WTC11 (cell line): ENCODE results near the gene CPNE6. TPM values are rescaled to one million over a fixed set of nuclear protein-coding genes. Genes with fewer than 3 reads are reported as not detected.

Experiments
- ATAC-seq: fragments of 200-7000 bp; cut with Tn5 transposase; 2 replicates; pipeline ENCODE4 v1.10.0; 2021; ENCODE audit warnings: mild to moderate bottlenecking, moderate library complexity
- CTCF ChIA-PET: fragments of 300-600 bp; sonication (Branson Sonifier 250); formaldehyde crosslinking; loops from one replicate; lab custom pipeline; 2021; ENCODE audit warnings: antibody characterized with exemption; lab: Charles Lee
- POLR2A ChIA-PET: fragments of 350-600 bp; sonication (Branson Sonifier 250); formaldehyde crosslinking; loops from one replicate; lab custom pipeline; 2021; ENCODE audit warnings: antibody characterized with exemption; lab: Charles Lee
- DNase-seq: peaks from one replicate; pipeline ENCODE4 v3.0.0; 2021; ENCODE audit warnings: low spot score
- H3K27ac Mint-ChIP-seq: 2 replicates; pipeline ENCODE4 v1.8.0; 2021; ENCODE audit warnings: mixed read lengths
- H3K27me3 Mint-ChIP-seq: 2 replicates; pipeline ENCODE4 v1.8.0; 2021; ENCODE audit warnings: low read depth, mild to moderate bottlenecking, moderate library complexity, mixed read lengths
- H3K36me3 Mint-ChIP-seq: 2 replicates; pipeline ENCODE4 v1.8.0; 2021; ENCODE audit warnings: mixed read lengths
- H3K4me1 Mint-ChIP-seq: 2 replicates; pipeline ENCODE4 v1.8.0; 2022; ENCODE audit warnings: mixed read lengths
- H3K4me3 Mint-ChIP-seq: 2 replicates; pipeline ENCODE4 v1.8.0; 2021; ENCODE audit warnings: mild to moderate bottlenecking, moderate library complexity, mixed read lengths
- H3K9me3 Mint-ChIP-seq: 2 replicates; pipeline ENCODE4 v1.8.0; 2021; ENCODE audit warnings: mixed read lengths
- CREB1 ChIP-seq: sonication (generic); formaldehyde crosslinking; IDR thresholded peaks from 2 replicates; pipeline ENCODE4 v1.8.0; 2023; ENCODE audit warnings: mild to moderate bottlenecking, missing genetic modification reagents
- CREM ChIP-seq: sonication (generic); formaldehyde crosslinking; IDR thresholded peaks from 2 replicates; pipeline ENCODE4 v1.8.1; 2022; ENCODE audit warnings: mild to moderate bottlenecking, missing genetic modification reagents, moderate library complexity
- FOXK1 ChIP-seq: sonication (generic); formaldehyde crosslinking; IDR thresholded peaks from 2 replicates; pipeline ENCODE4 v1.8.0; 2022; ENCODE audit warnings: mild to moderate bottlenecking, moderate library complexity, missing genetic modification reagents
- GRHL2 ChIP-seq: fragments of 250-450 bp; sonication (Bioruptor Pico); IDR thresholded peaks from 2 replicates; pipeline ENCODE4 v1.8.0; 2022; ENCODE audit warnings: mild to moderate bottlenecking, moderate library complexity; ENCODE audit not compliant: insufficient replicate concordance, severe bottlenecking
- MXD4 ChIP-seq: fragments of 250-450 bp; sonication (Bioruptor Pico); IDR thresholded peaks from 2 replicates; pipeline ENCODE4 v1.8.0; 2021; ENCODE audit warnings: mild to moderate bottlenecking, moderate library complexity, borderline replicate concordance
- MYBL2 ChIP-seq: sonication (generic); formaldehyde crosslinking; IDR thresholded peaks from 2 replicates; pipeline ENCODE4 v1.8.1; 2023; ENCODE audit warnings: mild to moderate bottlenecking, moderate library complexity, missing genetic modification reagents
- NFATC4 ChIP-seq: fragments of 250-450 bp; sonication (Bioruptor Pico); IDR thresholded peaks from 2 replicates; pipeline ENCODE4 v1.9.0; 2021; ENCODE audit warnings: mild to moderate bottlenecking
- NFYB ChIP-seq: sonication (generic); formaldehyde crosslinking; conservative IDR thresholded peaks from 2 replicates; pipeline ENCODE4 v1.8.0; 2022; ENCODE audit warnings: low read depth, missing genetic modification reagents
- NR2C2 ChIP-seq: sonication (generic); formaldehyde crosslinking; IDR thresholded peaks from 2 replicates; pipeline ENCODE4 v1.8.0; 2022; ENCODE audit warnings: mild to moderate bottlenecking, missing genetic modification reagents
- NR3C1 ChIP-seq: sonication (generic); formaldehyde crosslinking; conservative IDR thresholded peaks from 2 replicates; pipeline ENCODE4 v1.8.1; 2023; ENCODE audit warnings: low read depth, mild to moderate bottlenecking, missing genetic modification reagents
- PRRX2 ChIP-seq: fragments of 250-450 bp; sonication (Bioruptor Pico); IDR thresholded peaks from 2 replicates; pipeline ENCODE4 v1.8.0; 2021; ENCODE audit warnings: mild to moderate bottlenecking
- RORB ChIP-seq: fragments of 250-450 bp; sonication (Bioruptor Pico); IDR thresholded peaks from 2 replicates; pipeline ENCODE4 v1.9.0; 2021; ENCODE audit warnings: mild to moderate bottlenecking
- total RNA-seq: library from RNA; stranded (reverse); gene quantifications from 3 replicates; pipeline ENCODE4 v1.2.3, GENCODE V29; 2021
- TF ChIP-seq, protein P1 (sequence below): fragments of 250-450 bp; sonication (Bioruptor Pico); IDR thresholded peaks from 2 replicates; pipeline ENCODE4 v1.8.0; 2021; ENCODE audit warnings: mild to moderate bottlenecking
- TF ChIP-seq, protein P2 (sequence below): sonication (generic); formaldehyde crosslinking; IDR thresholded peaks from 2 replicates; pipeline ENCODE4 v1.8.0; 2023; ENCODE audit warnings: missing genetic modification reagents, mild to moderate bottlenecking, borderline replicate concordance
- TF ChIP-seq, protein P3 (sequence below): sonication (generic); formaldehyde crosslinking; IDR thresholded peaks from 2 replicates; pipeline ENCODE4 v1.8.1; 2022; ENCODE audit warnings: low read depth, missing genetic modification reagents, borderline replicate concordance
- TF ChIP-seq, protein P4 (sequence below): sonication (generic); formaldehyde crosslinking; IDR thresholded peaks from 2 replicates; pipeline ENCODE4 v1.8.1; 2022; ENCODE audit warnings: mild to moderate bottlenecking, missing genetic modification reagents, moderate library complexity, borderline replicate concordance
- TF ChIP-seq, protein P5 (sequence below): sonication (generic); formaldehyde crosslinking; IDR thresholded peaks from 2 replicates; pipeline ENCODE4 v1.8.0; 2022; ENCODE audit warnings: mild to moderate bottlenecking, missing genetic modification reagents
- TF ChIP-seq, protein P6 (sequence below): sonication (generic); formaldehyde crosslinking; IDR thresholded peaks from 2 replicates; pipeline ENCODE4 v1.8.1; 2023; ENCODE audit warnings: mild to moderate bottlenecking, missing genetic modification reagents
- TF ChIP-seq, protein P7 (sequence below): fragments of 250-450 bp; sonication (Bioruptor Pico); IDR thresholded peaks from 2 replicates; pipeline ENCODE4 v2.1.2; 2022; ENCODE audit warnings: mild to moderate bottlenecking, moderate library complexity
- TF ChIP-seq, protein P8 (sequence below): sonication (generic); formaldehyde crosslinking; IDR thresholded peaks from 2 replicates; pipeline ENCODE4 v1.8.1; 2023; ENCODE audit warnings: mild to moderate bottlenecking, moderate library complexity, missing genetic modification reagents

Gene CPNE6
- total RNA-seq, 1 experiment from 2014 or later: not detected

DNA sequence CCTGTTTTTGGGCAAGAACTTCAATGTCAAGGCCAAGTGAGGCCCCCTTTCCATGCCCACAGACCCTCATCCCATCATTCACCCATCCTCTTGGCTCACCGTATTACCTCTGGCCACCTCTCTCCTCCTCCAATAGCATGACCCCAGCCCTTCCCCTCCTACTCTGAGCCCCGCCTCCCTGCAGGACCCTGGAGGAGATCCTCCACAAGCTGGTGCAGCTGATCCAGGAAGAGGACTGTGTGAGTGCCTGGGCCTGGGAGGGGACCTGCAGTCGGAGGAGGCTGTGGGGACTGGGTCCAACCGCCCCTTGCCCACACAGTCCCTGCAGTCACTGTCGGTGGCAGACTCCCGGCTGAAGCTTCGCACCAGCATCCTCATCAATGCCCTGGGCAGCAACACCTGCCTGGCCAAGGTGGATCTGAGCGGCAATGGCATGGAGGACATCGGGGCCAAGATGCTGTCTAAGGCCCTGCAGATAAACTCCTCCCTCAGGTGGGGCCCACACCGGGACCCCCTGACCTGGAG lies 12.3 kb upstream of the CPNE6 start:
- ATAC-seq: peak; percentile 78
- H3K4me3 Mint-ChIP-seq: no peak overlapping the region
- H3K27me3 Mint-ChIP-seq: no peaks in the 10 kb centered on the region
- no peaks in the 10 kb centered on the region for H3K36me3 Mint-ChIP-seq
- peaks cover 6% of the 10 kb centered on the region for H3K4me1 Mint-ChIP-seq
- POLR2A ChIA-PET: interaction anchor here (0.8 to 3.6 kb wide), 8 partner anchors 31 to 531 kb away, joined by 3 to 38 read pairs (median 5); partner anchors contain the start of genes DCAF11, NRL, PCK2 and RNF31
- CTCF ChIA-PET: interaction anchor here (0.7 to 4.9 kb wide), 42 partner anchors 9 to 539 kb away, joined by 3 to 320 read pairs (median 5); partner anchors contain the start of genes CHMP4A, CPNE6, DCAF11 and DHRS1
- no peak overlapping the region for H3K27ac Mint-ChIP-seq
- H3K9me3 Mint-ChIP-seq: no peaks in the 10 kb centered on the region
- DNase-seq: peak; percentile 39
- TF ChIP-seq GRHL2 (CRISPR knock-in tag) (no peak), NR2C2 (no peak), NR3C1 (CRISPR knock-in tag) (no peak), RORB (CRISPR knock-in tag) (no peak), MXD4 (CRISPR knock-in tag) (no peak), NFYB (CRISPR knock-in tag) (no peak), FOXK1 (CRISPR knock-in tag) (no peak), CREM (CRISPR knock-in tag) (no peak), MYBL2 (CRISPR knock-in tag) (no peak), CREB1 (CRISPR knock-in tag) (no peak), NFATC4 (CRISPR knock-in tag) (no peak), PRRX2 (CRISPR knock-in tag) (no peak)
- TF ChIP-seq, protein P1, sequence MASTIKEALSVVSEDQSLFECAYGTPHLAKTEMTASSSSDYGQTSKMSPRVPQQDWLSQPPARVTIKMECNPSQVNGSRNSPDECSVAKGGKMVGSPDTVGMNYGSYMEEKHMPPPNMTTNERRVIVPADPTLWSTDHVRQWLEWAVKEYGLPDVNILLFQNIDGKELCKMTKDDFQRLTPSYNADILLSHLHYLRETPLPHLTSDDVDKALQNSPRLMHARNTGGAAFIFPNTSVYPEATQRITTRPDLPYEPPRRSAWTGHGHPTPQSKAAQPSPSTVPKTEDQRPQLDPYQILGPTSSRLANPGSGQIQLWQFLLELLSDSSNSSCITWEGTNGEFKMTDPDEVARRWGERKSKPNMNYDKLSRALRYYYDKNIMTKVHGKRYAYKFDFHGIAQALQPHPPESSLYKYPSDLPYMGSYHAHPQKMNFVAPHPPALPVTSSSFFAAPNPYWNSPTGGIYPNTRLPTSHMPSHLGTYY (CRISPR knock-in tag): no peak
- TF ChIP-seq, protein P2, sequence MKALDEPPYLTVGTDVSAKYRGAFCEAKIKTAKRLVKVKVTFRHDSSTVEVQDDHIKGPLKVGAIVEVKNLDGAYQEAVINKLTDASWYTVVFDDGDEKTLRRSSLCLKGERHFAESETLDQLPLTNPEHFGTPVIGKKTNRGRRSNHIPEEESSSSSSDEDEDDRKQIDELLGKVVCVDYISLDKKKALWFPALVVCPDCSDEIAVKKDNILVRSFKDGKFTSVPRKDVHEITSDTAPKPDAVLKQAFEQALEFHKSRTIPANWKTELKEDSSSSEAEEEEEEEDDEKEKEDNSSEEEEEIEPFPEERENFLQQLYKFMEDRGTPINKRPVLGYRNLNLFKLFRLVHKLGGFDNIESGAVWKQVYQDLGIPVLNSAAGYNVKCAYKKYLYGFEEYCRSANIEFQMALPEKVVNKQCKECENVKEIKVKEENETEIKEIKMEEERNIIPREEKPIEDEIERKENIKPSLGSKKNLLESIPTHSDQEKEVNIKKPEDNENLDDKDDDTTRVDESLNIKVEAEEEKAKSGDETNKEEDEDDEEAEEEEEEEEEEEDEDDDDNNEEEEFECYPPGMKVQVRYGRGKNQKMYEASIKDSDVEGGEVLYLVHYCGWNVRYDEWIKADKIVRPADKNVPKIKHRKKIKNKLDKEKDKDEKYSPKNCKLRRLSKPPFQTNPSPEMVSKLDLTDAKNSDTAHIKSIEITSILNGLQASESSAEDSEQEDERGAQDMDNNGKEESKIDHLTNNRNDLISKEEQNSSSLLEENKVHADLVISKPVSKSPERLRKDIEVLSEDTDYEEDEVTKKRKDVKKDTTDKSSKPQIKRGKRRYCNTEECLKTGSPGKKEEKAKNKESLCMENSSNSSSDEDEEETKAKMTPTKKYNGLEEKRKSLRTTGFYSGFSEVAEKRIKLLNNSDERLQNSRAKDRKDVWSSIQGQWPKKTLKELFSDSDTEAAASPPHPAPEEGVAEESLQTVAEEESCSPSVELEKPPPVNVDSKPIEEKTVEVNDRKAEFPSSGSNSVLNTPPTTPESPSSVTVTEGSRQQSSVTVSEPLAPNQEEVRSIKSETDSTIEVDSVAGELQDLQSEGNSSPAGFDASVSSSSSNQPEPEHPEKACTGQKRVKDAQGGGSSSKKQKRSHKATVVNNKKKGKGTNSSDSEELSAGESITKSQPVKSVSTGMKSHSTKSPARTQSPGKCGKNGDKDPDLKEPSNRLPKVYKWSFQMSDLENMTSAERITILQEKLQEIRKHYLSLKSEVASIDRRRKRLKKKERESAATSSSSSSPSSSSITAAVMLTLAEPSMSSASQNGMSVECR: no peak
- TF ChIP-seq, protein P3, sequence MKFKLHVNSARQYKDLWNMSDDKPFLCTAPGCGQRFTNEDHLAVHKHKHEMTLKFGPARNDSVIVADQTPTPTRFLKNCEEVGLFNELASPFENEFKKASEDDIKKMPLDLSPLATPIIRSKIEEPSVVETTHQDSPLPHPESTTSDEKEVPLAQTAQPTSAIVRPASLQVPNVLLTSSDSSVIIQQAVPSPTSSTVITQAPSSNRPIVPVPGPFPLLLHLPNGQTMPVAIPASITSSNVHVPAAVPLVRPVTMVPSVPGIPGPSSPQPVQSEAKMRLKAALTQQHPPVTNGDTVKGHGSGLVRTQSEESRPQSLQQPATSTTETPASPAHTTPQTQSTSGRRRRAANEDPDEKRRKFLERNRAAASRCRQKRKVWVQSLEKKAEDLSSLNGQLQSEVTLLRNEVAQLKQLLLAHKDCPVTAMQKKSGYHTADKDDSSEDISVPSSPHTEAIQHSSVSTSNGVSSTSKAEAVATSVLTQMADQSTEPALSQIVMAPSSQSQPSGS (CRISPR knock-in tag): no peak
- TF ChIP-seq, protein P4, sequence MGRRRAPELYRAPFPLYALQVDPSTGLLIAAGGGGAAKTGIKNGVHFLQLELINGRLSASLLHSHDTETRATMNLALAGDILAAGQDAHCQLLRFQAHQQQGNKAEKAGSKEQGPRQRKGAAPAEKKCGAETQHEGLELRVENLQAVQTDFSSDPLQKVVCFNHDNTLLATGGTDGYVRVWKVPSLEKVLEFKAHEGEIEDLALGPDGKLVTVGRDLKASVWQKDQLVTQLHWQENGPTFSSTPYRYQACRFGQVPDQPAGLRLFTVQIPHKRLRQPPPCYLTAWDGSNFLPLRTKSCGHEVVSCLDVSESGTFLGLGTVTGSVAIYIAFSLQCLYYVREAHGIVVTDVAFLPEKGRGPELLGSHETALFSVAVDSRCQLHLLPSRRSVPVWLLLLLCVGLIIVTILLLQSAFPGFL (CRISPR knock-in tag): no peak
- TF ChIP-seq, protein P5, sequence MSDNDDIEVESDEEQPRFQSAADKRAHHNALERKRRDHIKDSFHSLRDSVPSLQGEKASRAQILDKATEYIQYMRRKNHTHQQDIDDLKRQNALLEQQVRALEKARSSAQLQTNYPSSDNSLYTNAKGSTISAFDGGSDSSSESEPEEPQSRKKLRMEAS: no peak
- TF ChIP-seq, protein P6, sequence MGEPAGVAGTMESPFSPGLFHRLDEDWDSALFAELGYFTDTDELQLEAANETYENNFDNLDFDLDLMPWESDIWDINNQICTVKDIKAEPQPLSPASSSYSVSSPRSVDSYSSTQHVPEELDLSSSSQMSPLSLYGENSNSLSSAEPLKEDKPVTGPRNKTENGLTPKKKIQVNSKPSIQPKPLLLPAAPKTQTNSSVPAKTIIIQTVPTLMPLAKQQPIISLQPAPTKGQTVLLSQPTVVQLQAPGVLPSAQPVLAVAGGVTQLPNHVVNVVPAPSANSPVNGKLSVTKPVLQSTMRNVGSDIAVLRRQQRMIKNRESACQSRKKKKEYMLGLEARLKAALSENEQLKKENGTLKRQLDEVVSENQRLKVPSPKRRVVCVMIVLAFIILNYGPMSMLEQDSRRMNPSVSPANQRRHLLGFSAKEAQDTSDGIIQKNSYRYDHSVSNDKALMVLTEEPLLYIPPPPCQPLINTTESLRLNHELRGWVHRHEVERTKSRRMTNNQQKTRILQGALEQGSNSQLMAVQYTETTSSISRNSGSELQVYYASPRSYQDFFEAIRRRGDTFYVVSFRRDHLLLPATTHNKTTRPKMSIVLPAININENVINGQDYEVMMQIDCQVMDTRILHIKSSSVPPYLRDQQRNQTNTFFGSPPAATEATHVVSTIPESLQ (CRISPR knock-in tag): no peak
- TF ChIP-seq, protein P7, sequence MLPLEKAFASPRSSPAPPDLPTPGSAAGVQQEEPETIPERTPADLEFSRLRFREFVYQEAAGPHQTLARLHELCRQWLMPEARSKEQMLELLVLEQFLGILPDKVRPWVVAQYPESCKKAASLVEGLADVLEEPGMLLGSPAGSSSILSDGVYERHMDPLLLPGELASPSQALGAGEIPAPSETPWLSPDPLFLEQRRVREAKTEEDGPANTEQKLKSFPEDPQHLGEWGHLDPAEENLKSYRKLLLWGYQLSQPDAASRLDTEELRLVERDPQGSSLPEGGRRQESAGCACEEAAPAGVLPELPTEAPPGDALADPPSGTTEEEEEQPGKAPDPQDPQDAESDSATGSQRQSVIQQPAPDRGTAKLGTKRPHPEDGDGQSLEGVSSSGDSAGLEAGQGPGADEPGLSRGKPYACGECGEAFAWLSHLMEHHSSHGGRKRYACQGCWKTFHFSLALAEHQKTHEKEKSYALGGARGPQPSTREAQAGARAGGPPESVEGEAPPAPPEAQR (CRISPR knock-in tag): no peak
- TF ChIP-seq, protein P8, sequence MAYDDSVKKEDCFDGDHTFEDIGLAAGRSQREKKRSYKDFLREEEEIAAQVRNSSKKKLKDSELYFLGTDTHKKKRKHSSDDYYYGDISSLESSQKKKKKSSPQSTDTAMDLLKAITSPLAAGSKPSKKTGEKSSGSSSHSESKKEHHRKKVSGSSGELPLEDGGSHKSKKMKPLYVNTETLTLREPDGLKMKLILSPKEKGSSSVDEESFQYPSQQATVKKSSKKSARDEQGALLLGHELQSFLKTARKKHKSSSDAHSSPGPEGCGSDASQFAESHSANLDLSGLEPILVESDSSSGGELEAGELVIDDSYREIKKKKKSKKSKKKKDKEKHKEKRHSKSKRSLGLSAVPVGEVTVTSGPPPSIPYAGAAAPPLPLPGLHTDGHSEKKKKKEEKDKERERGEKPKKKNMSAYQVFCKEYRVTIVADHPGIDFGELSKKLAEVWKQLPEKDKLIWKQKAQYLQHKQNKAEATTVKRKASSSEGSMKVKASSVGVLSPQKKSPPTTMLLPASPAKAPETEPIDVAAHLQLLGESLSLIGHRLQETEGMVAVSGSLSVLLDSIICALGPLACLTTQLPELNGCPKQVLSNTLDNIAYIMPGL (CRISPR knock-in tag): no peak
- TF ChIP-seq, all 79 proteins: peak for 0
